ENCODE results near the gene SLC6A8. TPM values are rescaled to one million over a fixed set of nuclear protein-coding genes. Genes with fewer than 3 reads are reported as not detected.
"Not testable (repeated sequence)": the region's sequence is repeated elsewhere in the genome, so short reads cannot be mapped to it uniquely, and the experiment has no call there.

The SLC6A8 gene
- total RNA-seq, 4 donors from 2014 or later, result 4.0 to 8.0 (median 6.1) TPM

- no peaks in the 10 kb centered on the region for H3K27me3 ChIP-seq
- H3K4me3 ChIP-seq (replicated peaks in 1 of 3), result no peak overlapping the region
- intact Hi-C loops (cut with DNase I), result no loop called here
- TF ChIP-seq POLR2A (IDR thresholded peaks at IDR 0.05) (no peak), CTCF (IDR thresholded peaks at IDR 0.05) (no peak)
- H3K36me3 ChIP-seq, result peaks cover 0 to 12% of the 10 kb centered on the region in 2 donors
- no peak overlapping the region for H3K27ac ChIP-seq
- no peaks in the 10 kb centered on the region for H3K4me1 ChIP-seq
- 89 to 97% methylated on average over 7 to 8 of the region's 16 CpGs for WGBS, 2 donors
- DNase-seq, result no peak
- no peaks in the 10 kb centered on the region for H3K9me3 ChIP-seq
Observed at GRCh38 chrX:153697924-153698865, 10.5 kb downstream of the SLC6A8 start.

- peaks cover 0 to 12% of the 10 kb centered on the region in 2 donors for H3K36me3 ChIP-seq
- H3K4me1 ChIP-seq; H3K27ac ChIP-seq; DNase-seq; intact Hi-C loops (cut with DNase I); H3K4me3 ChIP-seq (replicated peaks in 1 of 3); H3K9me3 ChIP-seq; H3K27me3 ChIP-seq: not testable (repeated sequence)
- WGBS, 2 donors, result 92 to 93% methylated on average over 3 to 12 of the region's 16 CpGs
Observed at GRCh38 chrX:153699210-153699783, 11.6 kb downstream of the SLC6A8 start.

DNA sequence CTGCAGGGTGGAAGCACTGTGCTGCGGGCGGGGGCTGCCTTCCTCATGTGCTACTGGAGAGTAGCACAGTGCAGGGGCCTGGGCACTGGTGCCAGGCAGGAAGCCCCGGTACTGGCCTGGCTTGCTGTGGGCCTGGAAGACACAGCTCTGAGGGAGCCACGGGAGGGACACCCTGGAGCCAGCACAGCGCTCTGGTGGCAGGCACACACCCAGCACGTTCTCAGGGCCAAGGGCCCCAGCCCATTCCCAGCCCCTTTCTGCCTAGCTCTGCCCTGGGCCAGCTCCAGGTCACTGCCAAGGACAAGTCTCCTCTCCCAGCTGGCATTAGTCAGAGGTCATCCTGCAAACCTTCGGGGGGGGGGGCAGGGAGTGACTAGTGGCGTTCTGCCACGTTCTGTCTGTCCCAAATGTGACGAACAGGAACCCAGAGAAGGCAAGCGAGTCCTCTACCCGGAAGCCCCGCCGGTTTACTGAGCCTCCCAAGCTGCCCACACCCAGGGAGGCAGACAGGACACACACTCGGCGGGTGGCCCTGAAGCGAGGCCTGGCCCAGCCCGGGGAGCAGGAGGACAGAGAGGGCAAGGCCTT, 12.2 kb downstream of the SLC6A8 start:
- DNase-seq; H3K9me3 ChIP-seq; H3K27me3 ChIP-seq; H3K4me3 ChIP-seq (replicated peaks in 1 of 3); intact Hi-C loops (cut with DNase I); H3K27ac ChIP-seq: not testable (repeated sequence)
- Histone ChIP-seq H3K4me1 (peaks cover 3 to 13% of the 10 kb centered on the region in 2 donors), H3K36me3 (peaks cover 0 to 12% of the 10 kb centered on the region in 2 donors)
- no CpG with 5 or more reads among the region's 18 CpGs for WGBS, 2 donors

- TF ChIP-seq CTCF (IDR thresholded peaks at IDR 0.05) (no peak), POLR2A (IDR thresholded peaks at IDR 0.05) (no peak)
- peaks cover 3 to 16% of the 10 kb centered on the region in 2 donors for H3K4me1 ChIP-seq
Observed at GRCh38 chrX:153700376-153700945, 12.7 kb downstream of the SLC6A8 start.

GRCh38 chrX:153700967-153701366, 13.2 kb downstream of the SLC6A8 start:
- H3K27ac ChIP-seq, result no peak overlapping the region
- H3K4me1 ChIP-seq, result peaks cover 3 to 20% of the 10 kb centered on the region in 2 donors
- intact Hi-C loops (cut with DNase I), result no loop called here

More at GRCh38 chrX:153700376-153700945, 12.7 kb downstream of the SLC6A8 start:
- intact Hi-C loops (cut with DNase I), result no loop called here
- DNase-seq, result no peak
- H3K9me3 ChIP-seq, result no peaks in the 10 kb centered on the region
- no peaks in the 10 kb centered on the region for H3K27me3 ChIP-seq
- H3K27ac ChIP-seq, result no peak overlapping the region
- H3K4me3 ChIP-seq (replicated peaks in 1 of 3), result no peak overlapping the region
- WGBS, 2 donors, result 81 to 92% methylated on average over 9 to 12 of the region's 15 CpGs
- H3K36me3 ChIP-seq, result peaks cover 0 to 12% of the 10 kb centered on the region in 2 donors

More at GRCh38 chrX:153700967-153701366, 13.2 kb downstream of the SLC6A8 start:
- peaks cover 0 to 12% of the 10 kb centered on the region in 2 donors for H3K36me3 ChIP-seq
- TF ChIP-seq POLR2A (IDR thresholded peaks at IDR 0.05), result no peak
- TF ChIP-seq CTCF (IDR thresholded peaks at IDR 0.05), result no peak
- no peak overlapping the region for H3K4me3 ChIP-seq (replicated peaks in 1 of 3)
- H3K9me3 ChIP-seq, result no peaks in the 10 kb centered on the region
- no peaks in the 10 kb centered on the region for H3K27me3 ChIP-seq
- DNase-seq, result no peak
- WGBS, 2 donors, result 93 to 100% methylated on average over 1 to 3 of the region's 6 CpGs
